ENCODE measurements around the gene INPP5K.

DNA sequence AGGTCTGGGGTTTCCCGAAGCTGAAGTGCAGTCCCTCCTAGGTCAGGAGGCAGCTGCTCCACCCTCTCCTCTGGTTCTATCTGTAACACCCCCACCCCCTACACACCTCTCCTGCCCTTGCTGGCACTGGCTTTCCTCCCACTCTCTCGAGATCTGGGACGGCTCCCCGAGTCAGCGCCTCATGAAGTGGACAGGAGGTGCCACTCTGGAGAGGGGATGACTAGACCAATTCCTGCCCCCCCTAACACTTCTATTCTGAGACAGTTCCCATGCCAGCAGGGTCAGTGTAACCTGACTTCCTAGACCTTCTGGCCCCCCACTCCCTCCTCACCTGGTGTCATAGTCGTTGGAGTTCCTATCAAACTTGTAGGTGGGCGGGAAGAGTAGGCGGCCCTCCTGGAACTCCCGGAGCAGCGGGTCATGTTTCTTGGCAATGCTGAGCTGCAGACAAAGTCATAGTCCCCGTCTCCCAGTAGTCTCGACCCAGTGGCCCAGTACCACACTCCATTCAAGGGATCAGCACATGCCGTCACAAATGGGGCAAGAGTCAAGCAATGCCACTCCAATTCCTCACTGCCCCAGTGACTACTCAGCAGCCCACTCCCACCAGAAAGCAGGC is 9.7 kb downstream of the INPP5K start:
- TF ChIP-seq CTCF (IDR thresholded peaks at IDR 0.05) (no peak), POLR2AphosphoS5 (IDR thresholded peaks at IDR 0.05) (no peak), EP300 (IDR thresholded peaks at IDR 0.05) (no peak)
